ENCODE results near the gene SETD1B. TPM values are rescaled to one million over a fixed set of nuclear protein-coding genes. Genes with fewer than 3 reads are reported as not detected.

Gene SETD1B
- total RNA-seq, 1 experiment from 2014 or later: 40.4 TPM

- Mint-ChIP-seq H3K9me3 (no peaks in the 10 kb centered on the region; a peak in 2 of 5 replicates), H3K36me3 (ENCODE audit: insufficient read depth in 1 of 3, low read depth in 3 of 3) (peaks cover 1 to 23% (median 10%) of the 10 kb centered on the region in 3 experiments; a peak in 5 of 7 replicates), H3K4me3 (peak overlapping the region; percentile 66 to 80), H3K27ac (no peak overlapping the region), H3K4me1 (peaks cover 22 to 26% of the 10 kb centered on the region in 2 experiments), H3K27me3 (ENCODE audit: low read depth) (peaks cover 5% of the 10 kb centered on the region)
- no peak for DNase-seq
- H3K79me2 ChIP-seq (ENCODE audit: insufficient read depth, low read length): no peaks in the 10 kb centered on the region
- H3K23ac ChIP-seq (ENCODE audit: insufficient read length, low read depth, low read length): no peak overlapping the region
- WGBS (ENCODE audit: extremely low coverage, insufficient read length, low lambda C conversion rate): no CpG with 5 or more reads among the region's 14 CpGs
- no peak overlapping the region for H3T11ph ChIP-seq (ENCODE audit: low read length)
- no peaks in the 10 kb centered on the region for H4K20me1 ChIP-seq (ENCODE audit: control insufficient read depth, insufficient read depth, insufficient read length)
- no peak overlapping the region for H2BK5ac ChIP-seq (ENCODE audit: insufficient read length, low read length)
- H3K4me1 ChIP-seq (ENCODE audit: insufficient read depth, low read length): no peaks in the 10 kb centered on the region
- H3K9ac ChIP-seq (ENCODE audit: extremely low read depth, insufficient read length, low read length): no peak overlapping the region
- H3K4me2 ChIP-seq (ENCODE audit: insufficient read depth, insufficient read length, low read length): peak overlapping the region; percentile 34
- no peak overlapping the region for H4K8ac ChIP-seq (replicated peaks; ENCODE audit: insufficient read length, low read depth, low read length)
- H3K56ac ChIP-seq (ENCODE audit: insufficient read length, low read depth, low read length): no peak overlapping the region
- H3K27me3 ChIP-seq (ENCODE audit: insufficient read depth, low read length): no peaks in the 10 kb centered on the region
- no peak overlapping the region for H2BK15ac ChIP-seq (ENCODE audit: low read depth, low read length)
- peaks cover 9% of the 10 kb centered on the region for H3K23me2 ChIP-seq (ENCODE audit: insufficient read length, low read depth, low read length, poor library complexity, severe bottlenecking)
- H3K27ac ChIP-seq (ENCODE audit: insufficient read length, low read depth, low read length): no peak overlapping the region
- no peak overlapping the region for H3K14ac ChIP-seq (ENCODE audit: insufficient read depth, low read length)
- no peak overlapping the region for H2BK120ac ChIP-seq (ENCODE audit: low read depth, low read length, poor library complexity, severe bottlenecking)
- H3K9me3 ChIP-seq (ENCODE audit: control insufficient read depth, low read depth, low read length): no peaks in the 10 kb centered on the region
- H2BK12ac ChIP-seq (ENCODE audit: insufficient read length, low read depth, low read length): no peak overlapping the region
- TF ChIP-seq, protein P1, sequence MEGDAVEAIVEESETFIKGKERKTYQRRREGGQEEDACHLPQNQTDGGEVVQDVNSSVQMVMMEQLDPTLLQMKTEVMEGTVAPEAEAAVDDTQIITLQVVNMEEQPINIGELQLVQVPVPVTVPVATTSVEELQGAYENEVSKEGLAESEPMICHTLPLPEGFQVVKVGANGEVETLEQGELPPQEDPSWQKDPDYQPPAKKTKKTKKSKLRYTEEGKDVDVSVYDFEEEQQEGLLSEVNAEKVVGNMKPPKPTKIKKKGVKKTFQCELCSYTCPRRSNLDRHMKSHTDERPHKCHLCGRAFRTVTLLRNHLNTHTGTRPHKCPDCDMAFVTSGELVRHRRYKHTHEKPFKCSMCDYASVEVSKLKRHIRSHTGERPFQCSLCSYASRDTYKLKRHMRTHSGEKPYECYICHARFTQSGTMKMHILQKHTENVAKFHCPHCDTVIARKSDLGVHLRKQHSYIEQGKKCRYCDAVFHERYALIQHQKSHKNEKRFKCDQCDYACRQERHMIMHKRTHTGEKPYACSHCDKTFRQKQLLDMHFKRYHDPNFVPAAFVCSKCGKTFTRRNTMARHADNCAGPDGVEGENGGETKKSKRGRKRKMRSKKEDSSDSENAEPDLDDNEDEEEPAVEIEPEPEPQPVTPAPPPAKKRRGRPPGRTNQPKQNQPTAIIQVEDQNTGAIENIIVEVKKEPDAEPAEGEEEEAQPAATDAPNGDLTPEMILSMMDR (conservative IDR thresholded peaks at IDR 0.05): no peak
- H4K91ac ChIP-seq (ENCODE audit: insufficient read length, low read depth, low read length): no peak overlapping the region
- no peak overlapping the region for H2BK20ac ChIP-seq (ENCODE audit: low read depth, low read length, poor library complexity, severe bottlenecking)
- H3K79me1 ChIP-seq (ENCODE audit: insufficient read depth, low read depth, low read length, poor library complexity, severe bottlenecking): no peaks in the 10 kb centered on the region
- no peak overlapping the region for H2AFZ ChIP-seq (ENCODE audit: low read length)
- no peak overlapping the region for H3K4ac ChIP-seq (ENCODE audit: low read depth, low read length)
- no peak overlapping the region for H3K18ac ChIP-seq (ENCODE audit: insufficient read length, low read depth, low read length)
- H2AK5ac ChIP-seq (ENCODE audit: insufficient read length, low read length): no peak overlapping the region
- no peak overlapping the region for H4K5ac ChIP-seq (ENCODE audit: insufficient read length, low read depth, low read length)
Observed at GRCh38 chr12:121791671-121792551, 11.9 kb upstream of the SETD1B start.

All from H9 (cell line).